ENCODE measurements around the gene MTG2. TPM values are rescaled to one million over a fixed set of nuclear protein-coding genes. Genes with fewer than 3 reads are reported as not detected.

Gene MTG2
- total RNA-seq, 1 donor from 2014 or later, result 32.9 TPM

DNA sequence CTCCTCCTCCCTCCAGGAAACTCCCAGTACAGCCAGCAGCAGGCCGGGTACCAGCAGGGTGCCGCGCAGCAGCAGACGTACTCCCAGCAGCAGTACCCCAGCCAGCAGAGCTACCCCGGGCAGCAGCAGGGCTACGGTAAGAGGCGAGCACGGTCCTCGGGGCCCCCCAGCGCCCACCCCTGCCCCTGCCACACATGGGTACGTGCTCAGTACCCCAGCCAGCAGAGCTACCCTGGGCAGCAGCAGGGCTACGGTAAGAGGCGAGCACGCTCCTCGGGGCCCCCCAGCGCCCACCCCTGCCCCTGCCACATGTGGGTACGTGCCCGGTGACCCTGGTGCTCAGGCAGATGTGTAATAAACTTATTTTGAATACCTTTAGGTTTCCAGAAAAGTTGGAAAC lies 10.2 kb upstream of the MTG2 start:
- TF ChIP-seq, protein P1, sequence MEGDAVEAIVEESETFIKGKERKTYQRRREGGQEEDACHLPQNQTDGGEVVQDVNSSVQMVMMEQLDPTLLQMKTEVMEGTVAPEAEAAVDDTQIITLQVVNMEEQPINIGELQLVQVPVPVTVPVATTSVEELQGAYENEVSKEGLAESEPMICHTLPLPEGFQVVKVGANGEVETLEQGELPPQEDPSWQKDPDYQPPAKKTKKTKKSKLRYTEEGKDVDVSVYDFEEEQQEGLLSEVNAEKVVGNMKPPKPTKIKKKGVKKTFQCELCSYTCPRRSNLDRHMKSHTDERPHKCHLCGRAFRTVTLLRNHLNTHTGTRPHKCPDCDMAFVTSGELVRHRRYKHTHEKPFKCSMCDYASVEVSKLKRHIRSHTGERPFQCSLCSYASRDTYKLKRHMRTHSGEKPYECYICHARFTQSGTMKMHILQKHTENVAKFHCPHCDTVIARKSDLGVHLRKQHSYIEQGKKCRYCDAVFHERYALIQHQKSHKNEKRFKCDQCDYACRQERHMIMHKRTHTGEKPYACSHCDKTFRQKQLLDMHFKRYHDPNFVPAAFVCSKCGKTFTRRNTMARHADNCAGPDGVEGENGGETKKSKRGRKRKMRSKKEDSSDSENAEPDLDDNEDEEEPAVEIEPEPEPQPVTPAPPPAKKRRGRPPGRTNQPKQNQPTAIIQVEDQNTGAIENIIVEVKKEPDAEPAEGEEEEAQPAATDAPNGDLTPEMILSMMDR (conservative IDR thresholded peaks at IDR 0.05), result no peak

GRCh38 chr20:62174021-62174804 lies 8.6 kb upstream of the MTG2 start:
- H3K27me3 Mint-ChIP-seq (ENCODE audit: low read depth), result no peaks in the 10 kb centered on the region
- H3K4me3 Mint-ChIP-seq, result no peak overlapping the region
- TF ChIP-seq, protein P1 (conservative IDR thresholded peaks at IDR 0.05), result no peak
- DNase-seq (ENCODE audit: low read depth, low spot score), result no peak
- no peaks in the 10 kb centered on the region for H3K9me3 Mint-ChIP-seq
- peaks cover 9% of the 10 kb centered on the region for H3K36me3 Mint-ChIP-seq (ENCODE audit: low read depth)
- H3K27ac Mint-ChIP-seq (ENCODE audit: unreplicated experiment), result no peak overlapping the region
- H3K4me1 Mint-ChIP-seq, result no peaks in the 10 kb centered on the region

More for the DNA sequence above, 10.2 kb upstream of the MTG2 start:
- DNase-seq (ENCODE audit: low read depth, low spot score), result no peak
- H3K9me3 Mint-ChIP-seq, result no peaks in the 10 kb centered on the region
- H3K36me3 Mint-ChIP-seq (ENCODE audit: low read depth), result peaks cover 6% of the 10 kb centered on the region
- no peak overlapping the region for H3K4me3 Mint-ChIP-seq
- H3K27me3 Mint-ChIP-seq (ENCODE audit: low read depth), result no peaks in the 10 kb centered on the region
- no peak overlapping the region for H3K27ac Mint-ChIP-seq (ENCODE audit: unreplicated experiment)
- no peaks in the 10 kb centered on the region for H3K4me1 Mint-ChIP-seq

GRCh38 chr20:62174870-62175624 lies 7.8 kb upstream of the MTG2 start:
- H3K4me1 Mint-ChIP-seq, result no peaks in the 10 kb centered on the region
- no peak overlapping the region for H3K27ac Mint-ChIP-seq (ENCODE audit: unreplicated experiment)
- H3K36me3 Mint-ChIP-seq (ENCODE audit: low read depth), result peaks cover 9% of the 10 kb centered on the region
- H3K27me3 Mint-ChIP-seq (ENCODE audit: low read depth), result no peaks in the 10 kb centered on the region
- no peak overlapping the region for H3K4me3 Mint-ChIP-seq
- TF ChIP-seq, protein P1 (conservative IDR thresholded peaks at IDR 0.05), result no peak
- DNase-seq (ENCODE audit: low read depth, low spot score), result no peak
- H3K9me3 Mint-ChIP-seq, result no peaks in the 10 kb centered on the region

DNA sequence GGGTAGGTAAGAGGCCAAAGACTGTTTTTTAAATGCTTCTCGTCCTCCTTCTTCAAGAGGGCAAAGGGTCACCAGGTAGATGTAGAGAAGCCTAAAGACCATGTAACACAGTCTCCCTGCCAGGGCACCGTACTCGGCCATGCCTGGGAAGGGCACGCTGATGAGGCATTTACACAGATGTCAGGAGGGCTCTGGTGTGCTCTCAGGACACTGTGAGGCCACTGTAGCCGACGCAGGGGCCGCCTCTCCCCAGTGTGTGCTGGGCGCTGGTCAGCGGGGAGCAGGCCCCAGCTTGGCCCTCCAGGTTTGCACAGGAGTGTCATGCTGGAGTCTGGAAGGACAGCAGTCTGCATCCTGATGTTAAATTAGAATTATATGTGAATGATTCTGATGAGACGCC lies 7.1 kb upstream of the MTG2 start:
- peaks cover 9% of the 10 kb centered on the region for H3K36me3 Mint-ChIP-seq (ENCODE audit: low read depth)
- no peaks in the 10 kb centered on the region for H3K4me1 Mint-ChIP-seq
- DNase-seq (ENCODE audit: low read depth, low spot score), result no peak
- no peaks in the 10 kb centered on the region for H3K9me3 Mint-ChIP-seq
- no peaks in the 10 kb centered on the region for H3K27me3 Mint-ChIP-seq (ENCODE audit: low read depth)
- no peak overlapping the region for H3K27ac Mint-ChIP-seq (ENCODE audit: unreplicated experiment)
- TF ChIP-seq, protein P1 (conservative IDR thresholded peaks at IDR 0.05), result no peak
- H3K4me3 Mint-ChIP-seq, result no peak overlapping the region

DNA sequence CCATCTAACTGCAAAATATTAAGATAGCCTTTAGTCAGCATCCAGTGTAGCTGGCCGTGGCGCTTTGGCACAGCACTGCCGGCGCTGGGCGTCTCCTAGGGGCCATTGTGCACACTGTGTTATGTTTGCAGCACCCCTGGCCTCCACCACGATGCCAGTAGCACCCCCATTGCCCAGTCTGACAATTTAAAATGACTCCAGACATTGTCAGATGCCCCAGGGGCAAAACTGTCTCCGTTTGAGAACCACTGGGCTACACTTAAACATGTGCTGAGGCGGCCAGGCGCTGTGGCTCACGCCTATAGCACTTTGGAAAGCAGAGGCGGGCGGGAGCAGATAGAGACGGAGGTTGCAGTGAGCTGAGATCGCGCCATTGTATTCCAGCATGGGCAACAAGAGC lies 6.0 kb upstream of the MTG2 start:
- H3K27ac Mint-ChIP-seq (ENCODE audit: unreplicated experiment), result no peak overlapping the region
- no peaks in the 10 kb centered on the region for H3K9me3 Mint-ChIP-seq
- H3K36me3 Mint-ChIP-seq (ENCODE audit: low read depth), result peaks cover 11% of the 10 kb centered on the region
- peaks cover 4% of the 10 kb centered on the region for H3K4me1 Mint-ChIP-seq
- DNase-seq (ENCODE audit: low read depth, low spot score), result no peak
- TF ChIP-seq, protein P1 (conservative IDR thresholded peaks at IDR 0.05), result no peak
- no peak overlapping the region for H3K4me3 Mint-ChIP-seq
- H3K27me3 Mint-ChIP-seq (ENCODE audit: low read depth), result no peaks in the 10 kb centered on the region
